Measurements from ENCODE around the gene TMEM253.

GRCh38 chr14:21060614-21061346 is 40.1 kb upstream of the TMEM253 start:
- TF ChIP-seq POLR2A (IDR thresholded peaks at IDR 0.05; ENCODE audit: low read depth, low read length): no peak
- no peak for TF ChIP-seq SPI1 (IDR thresholded peaks at IDR 0.05; ENCODE audit: low read depth, low read length)
- TF ChIP-seq TAF1 (IDR thresholded peaks at IDR 0.05; ENCODE audit: low read depth, low read length): no peak
- TF ChIP-seq POLR2AphosphoS5 (IDR thresholded peaks at IDR 0.05; ENCODE audit: low read depth, low read length): no peak
- no peak for TF ChIP-seq PAX5 (IDR thresholded peaks at IDR 0.05; ENCODE audit: insufficient read depth, low read length, severe bottlenecking)
- TF ChIP-seq POU2F2 (IDR thresholded peaks at IDR 0.05; ENCODE audit: low read depth, low read length): no peak
